HG02885 (cell line): Measurements from ENCODE around the gene SRP14.
"Not testable (repeated sequence)": the region's sequence is repeated elsewhere in the genome, so short reads cannot be mapped to it uniquely, and the experiment has no call there.

Source experiments
- ATAC-seq: cut with Tn5 transposase; IDR thresholded peaks from one replicate; pipeline ENCODE4 v1.9.1; 2021; ENCODE audit warnings: mild to moderate bottlenecking; ENCODE audit not compliant: unreplicated experiment, poor library complexity

The SRP14 gene

DNA sequence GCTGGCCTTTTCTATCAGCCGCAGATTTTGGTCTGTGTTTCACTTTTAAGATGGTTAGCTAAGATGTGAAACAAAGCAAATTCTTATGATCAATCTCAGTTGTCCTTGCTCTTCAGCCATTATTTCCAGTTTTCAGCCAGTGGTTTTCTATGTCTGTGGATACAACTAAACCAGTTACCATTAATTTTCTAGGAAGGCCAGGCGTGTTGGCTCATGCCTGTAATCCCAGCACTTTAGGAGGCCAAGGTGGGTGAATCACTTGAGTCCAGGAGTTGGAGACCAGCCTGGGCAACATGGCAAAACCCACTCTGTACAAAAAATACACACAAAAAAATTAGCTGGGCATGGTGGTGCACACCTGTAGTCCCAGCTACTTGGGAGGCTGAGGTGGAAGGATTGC, 42.8 kb downstream of the SRP14 start:
- ATAC-seq, result not testable (repeated sequence)

DNA sequence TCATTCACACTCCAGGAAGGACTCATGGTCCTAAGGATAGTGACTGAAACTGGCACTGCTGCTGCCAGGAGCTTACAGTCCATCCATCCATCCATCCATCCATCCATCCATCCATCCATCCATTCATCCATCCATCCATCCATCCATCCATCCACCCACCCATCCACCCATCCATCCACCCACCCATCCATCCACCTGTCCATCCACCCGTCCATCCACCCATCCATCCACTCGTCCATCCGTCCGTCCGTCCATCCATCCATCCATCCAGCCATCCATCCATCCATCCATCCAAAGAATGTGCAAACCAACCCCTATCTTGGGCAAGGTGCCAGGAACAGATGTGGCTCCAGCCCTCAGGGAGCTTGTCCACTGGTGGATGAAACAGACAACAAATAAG, 46.0 kb downstream of the SRP14 start:
- not testable (repeated sequence) for ATAC-seq

DNA sequence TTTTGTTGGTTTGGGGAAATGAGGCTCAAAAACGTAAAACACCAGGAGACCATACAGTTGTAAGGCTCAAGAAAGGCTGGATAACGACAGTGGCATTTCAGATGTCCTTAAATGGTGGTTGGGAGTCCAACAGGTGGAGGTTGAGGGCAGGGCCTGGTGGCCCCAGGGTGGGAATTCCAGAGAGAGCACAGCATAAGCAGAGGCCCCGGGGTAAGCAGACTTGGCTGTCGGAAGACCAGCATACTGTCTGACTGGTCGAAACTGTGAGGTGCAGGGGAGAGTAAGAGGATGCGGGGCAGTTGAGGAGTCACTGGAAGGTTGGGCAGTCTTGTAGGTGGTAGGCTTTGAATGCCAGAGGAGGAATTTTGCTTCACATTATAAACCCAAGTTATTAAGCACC, 48.3 kb downstream of the SRP14 start:
- no peak for ATAC-seq

DNA sequence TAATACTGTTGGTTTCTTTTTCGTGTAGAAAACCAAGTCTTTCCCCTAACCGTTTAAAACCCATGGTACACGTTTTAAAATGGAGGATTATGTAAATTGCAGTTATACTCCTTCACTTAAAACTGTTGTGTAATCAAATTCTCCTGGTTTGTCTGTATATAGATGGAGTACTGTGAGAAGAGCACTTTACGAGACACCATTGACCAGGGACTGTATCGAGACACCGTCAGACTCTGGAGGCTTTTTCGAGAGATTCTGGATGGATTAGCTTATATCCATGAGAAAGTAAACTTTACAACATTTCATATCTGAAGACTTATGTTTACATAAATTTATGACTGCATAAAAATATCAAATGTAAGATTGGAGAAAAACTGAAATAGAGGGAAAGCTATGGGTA, 51.2 kb downstream of the SRP14 start:
- no peak for ATAC-seq
